ENCODE results near the gene PPIL6. TPM values are rescaled to one million over a fixed set of nuclear protein-coding genes. Genes with fewer than 3 reads are reported as not detected.

Gene PPIL6
- polyA plus RNA-seq, 3 donors, result 0.09 to 0.28 (median 0.14) TPM

DNA sequence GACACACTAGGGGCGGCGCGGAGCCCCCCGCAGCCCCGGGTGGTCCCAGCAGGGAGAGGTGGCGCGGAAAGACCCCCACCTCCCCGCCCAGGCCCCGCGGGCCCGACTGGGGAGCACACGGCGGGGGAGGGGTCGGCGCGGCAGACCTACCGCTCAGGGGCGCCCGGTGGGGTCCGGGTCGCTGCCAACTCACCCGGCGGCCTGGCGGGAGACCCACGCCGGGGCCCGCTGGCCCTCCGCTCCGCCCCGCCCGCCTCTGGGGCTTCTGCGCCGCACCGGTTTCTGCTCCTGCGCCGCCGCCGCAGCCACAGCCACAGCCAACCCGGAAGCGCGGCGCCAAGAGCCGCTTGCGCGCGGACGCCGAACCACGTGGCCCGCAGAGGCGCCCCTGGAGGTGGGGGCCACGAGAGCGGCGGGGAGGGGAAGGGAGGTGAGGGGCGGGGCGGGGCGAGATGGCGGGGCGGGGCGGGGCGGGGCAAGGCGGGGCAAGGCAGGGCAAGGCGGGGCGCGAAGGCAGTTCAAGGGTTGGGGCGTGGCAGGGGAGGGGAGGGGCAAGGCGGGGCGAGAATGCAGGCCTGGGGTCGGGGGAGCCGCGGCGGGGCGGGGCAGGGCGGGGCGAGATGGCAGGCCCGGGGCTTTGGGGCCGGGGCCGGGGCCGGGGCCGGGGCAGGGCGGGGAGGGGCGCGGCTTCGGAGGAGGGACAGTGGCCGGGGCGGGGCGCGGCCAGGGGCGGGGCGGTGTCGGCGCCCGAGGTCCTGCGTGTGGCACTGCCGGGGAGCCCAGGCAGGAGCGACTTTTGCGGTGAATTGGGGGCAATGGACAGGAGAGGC lies 42.7 kb upstream of the PPIL6 start, which contains the start of gene ZBTB24:
TSS of gene ZBTB24 (minus strand) at position 315 of the 830 bp plus-strand sequence. CDS start 1,193 bp downstream, outside the sequence.
- H3K4me3 ChIP-seq (replicated peaks in 1 of 3; ENCODE audit: low read depth in 2 of 3, low read length in 3 of 3), result peak within 1 kb of the TSS; percentile 49 to 96 (median 94)
- H3K27me3 ChIP-seq (ENCODE audit: control insufficient read depth in 2 of 2, insufficient read depth in 2 of 2, low read length in 2 of 2), result no peaks in the 10 kb centered on the region
- Mint-ChIP-seq H3K4me3 (peak within 1 kb of the TSS; percentile 79 to 92), H3K27me3 (ENCODE audit: low read depth in 3 of 3) (peaks cover 1 to 9% (median 4%) of the 10 kb centered on the region in 3 donors), H3K36me3 (peaks cover 28 to 29% of the 10 kb centered on the region in 2 donors), H3K4me1 (peaks cover 44% of the 10 kb centered on the region), H3K27ac (peak within 1 kb of the TSS; percentile 83 to 89 (median 88)), H3K9me3 (no peaks in the 10 kb centered on the region)
- intact Hi-C loops (cut with micrococcal nuclease), result loop anchor here (2.0 to 5.0 kb wide), 3 partner anchors 28 to 41 kb away; partner anchors contain the start of genes PPIL6 (in 2 of the 2), SMPD2 (in 2 of the 2) and MICAL1 (in 1 of the 2)
- DNase-seq, result peak; percentile 89 to 94 (median 90)
- H3K36me3 ChIP-seq (replicated peaks in 1 of 2; ENCODE audit: control insufficient read depth in 1 of 2, insufficient read depth in 2 of 2, low read length in 2 of 2), result peaks cover 7 to 22% of the 10 kb centered on the region in 2 donors
- peaks cover 46% of the 10 kb centered on the region for H3K79me2 ChIP-seq (ENCODE audit: insufficient read depth, low read length)
- TF ChIP-seq, protein P1, sequence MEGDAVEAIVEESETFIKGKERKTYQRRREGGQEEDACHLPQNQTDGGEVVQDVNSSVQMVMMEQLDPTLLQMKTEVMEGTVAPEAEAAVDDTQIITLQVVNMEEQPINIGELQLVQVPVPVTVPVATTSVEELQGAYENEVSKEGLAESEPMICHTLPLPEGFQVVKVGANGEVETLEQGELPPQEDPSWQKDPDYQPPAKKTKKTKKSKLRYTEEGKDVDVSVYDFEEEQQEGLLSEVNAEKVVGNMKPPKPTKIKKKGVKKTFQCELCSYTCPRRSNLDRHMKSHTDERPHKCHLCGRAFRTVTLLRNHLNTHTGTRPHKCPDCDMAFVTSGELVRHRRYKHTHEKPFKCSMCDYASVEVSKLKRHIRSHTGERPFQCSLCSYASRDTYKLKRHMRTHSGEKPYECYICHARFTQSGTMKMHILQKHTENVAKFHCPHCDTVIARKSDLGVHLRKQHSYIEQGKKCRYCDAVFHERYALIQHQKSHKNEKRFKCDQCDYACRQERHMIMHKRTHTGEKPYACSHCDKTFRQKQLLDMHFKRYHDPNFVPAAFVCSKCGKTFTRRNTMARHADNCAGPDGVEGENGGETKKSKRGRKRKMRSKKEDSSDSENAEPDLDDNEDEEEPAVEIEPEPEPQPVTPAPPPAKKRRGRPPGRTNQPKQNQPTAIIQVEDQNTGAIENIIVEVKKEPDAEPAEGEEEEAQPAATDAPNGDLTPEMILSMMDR (IDR thresholded peaks at IDR 0.05), result no peak
- no peaks in the 10 kb centered on the region for H3K9me3 ChIP-seq (replicated peaks in 1 of 2; ENCODE audit: control insufficient read depth in 1 of 2, insufficient read depth in 1 of 2, low read length in 2 of 2)
- WGBS (ENCODE audit: insufficient coverage), result under 1% methylated on average over 41 of the region's 97 CpGs
- peak within 1 kb of the TSS; percentile 90 for H3K9ac ChIP-seq (ENCODE audit: insufficient read depth, low read length, poor library complexity, severe bottlenecking)
- H4K20me1 ChIP-seq (ENCODE audit: insufficient read depth, low read length), result peaks cover 10% of the 10 kb centered on the region
- peaks cover 35 to 47% of the 10 kb centered on the region in 2 donors for H3K4me1 ChIP-seq (ENCODE audit: control insufficient read depth in 1 of 2, insufficient read depth in 2 of 2, low read length in 2 of 2)
- H2AFZ ChIP-seq (ENCODE audit: insufficient read depth, low read depth, low read length, poor library complexity, severe bottlenecking), result peak within 1 kb of the TSS; percentile 84
- peak within 1 kb of the TSS; percentile 12 to 91 for H3K27ac ChIP-seq (ENCODE audit: low read depth in 1 of 2, low read length in 2 of 2)
- H3K4me2 ChIP-seq (replicated peaks; ENCODE audit: extremely low read depth, low read length, poor library complexity, severe bottlenecking), result peak within 1 kb of the TSS; percentile 88

GRCh38 chr6:109480993-109481480 lies 40.6 kb upstream of the PPIL6 start:
- intact Hi-C loops (cut with micrococcal nuclease), result loop anchor here (5.0 kb wide), 2 partner anchors 39 to 41 kb away; partner anchors contain the start of genes PPIL6 (in 2 of the 2) and SMPD2 (in 2 of the 2)
- Histone ChIP-seq H3K4me3 (replicated peaks in 1 of 3; ENCODE audit: low read depth in 2 of 3, low read length in 3 of 3) (no peak overlapping the region), H3K79me2 (ENCODE audit: insufficient read depth, low read length) (peaks cover 63% of the 10 kb centered on the region), H2AFZ (ENCODE audit: insufficient read depth, low read depth, low read length, poor library complexity, severe bottlenecking) (no peak overlapping the region), H3K4me2 (replicated peaks; ENCODE audit: extremely low read depth, low read length, poor library complexity, severe bottlenecking) (no peak overlapping the region), H3K9ac (ENCODE audit: insufficient read depth, low read length, poor library complexity, severe bottlenecking) (no peak overlapping the region), H3K4me1 (ENCODE audit: control insufficient read depth in 1 of 2, insufficient read depth in 2 of 2, low read length in 2 of 2) (peaks cover 35 to 47% of the 10 kb centered on the region in 2 donors), H3K27ac (ENCODE audit: low read depth in 1 of 2, low read length in 2 of 2) (no peak overlapping the region), H4K20me1 (ENCODE audit: insufficient read depth, low read length) (peaks cover 28% of the 10 kb centered on the region), H3K9me3 (replicated peaks in 1 of 2; ENCODE audit: control insufficient read depth in 1 of 2, insufficient read depth in 1 of 2, low read length in 2 of 2) (no peaks in the 10 kb centered on the region), H3K27me3 (ENCODE audit: control insufficient read depth in 2 of 2, insufficient read depth in 2 of 2, low read length in 2 of 2) (no peaks in the 10 kb centered on the region), H3K36me3 (replicated peaks in 1 of 2; ENCODE audit: control insufficient read depth in 1 of 2, insufficient read depth in 2 of 2, low read length in 2 of 2) (peaks cover 16 to 43% of the 10 kb centered on the region in 2 donors)
- Mint-ChIP-seq H3K9me3 (no peaks in the 10 kb centered on the region), H3K36me3 (peaks cover 42 to 44% of the 10 kb centered on the region in 2 donors), H3K27ac (no peak overlapping the region), H3K27me3 (ENCODE audit: low read depth in 3 of 3) (peaks cover 0 to 7% (median 4%) of the 10 kb centered on the region in 3 donors), H3K4me3 (peak overlapping the region; percentile 2 to 18), H3K4me1 (peaks cover 51% of the 10 kb centered on the region)
- DNase-seq, result no peak
- TF ChIP-seq, protein P1 (IDR thresholded peaks at IDR 0.05), result no peak
- 98% methylated on average over 7 of the region's 7 CpGs for WGBS (ENCODE audit: insufficient coverage)
